Stimulated activated CD4-positive, alpha-beta T cell treated with anti-CD3 and anti-CD28 coated beads, Interleukin-1b, Interleukin-23, amount 100 ng/mL, for 1 hour (primary cell): ENCODE measurements around the gene ATP11A.

ENCODE experiments used
- DNase-seq, 2 donors: peaks; one replicate each; pipeline ENCODE4 v3.0.0-alpha.2; 2020; ENCODE audit warnings: low read depth in 2 of 2

The ATP11A gene

GRCh38 chr13:112689303-112690245 lies at the start of gene ATP11A:
Gene ATP11A, plus strand, starts transcription at chr13:112690038. Its CDS starts 379 bp downstream, at chr13:112690417.
- DNase-seq = peak; percentile 45 to 57

DNA sequence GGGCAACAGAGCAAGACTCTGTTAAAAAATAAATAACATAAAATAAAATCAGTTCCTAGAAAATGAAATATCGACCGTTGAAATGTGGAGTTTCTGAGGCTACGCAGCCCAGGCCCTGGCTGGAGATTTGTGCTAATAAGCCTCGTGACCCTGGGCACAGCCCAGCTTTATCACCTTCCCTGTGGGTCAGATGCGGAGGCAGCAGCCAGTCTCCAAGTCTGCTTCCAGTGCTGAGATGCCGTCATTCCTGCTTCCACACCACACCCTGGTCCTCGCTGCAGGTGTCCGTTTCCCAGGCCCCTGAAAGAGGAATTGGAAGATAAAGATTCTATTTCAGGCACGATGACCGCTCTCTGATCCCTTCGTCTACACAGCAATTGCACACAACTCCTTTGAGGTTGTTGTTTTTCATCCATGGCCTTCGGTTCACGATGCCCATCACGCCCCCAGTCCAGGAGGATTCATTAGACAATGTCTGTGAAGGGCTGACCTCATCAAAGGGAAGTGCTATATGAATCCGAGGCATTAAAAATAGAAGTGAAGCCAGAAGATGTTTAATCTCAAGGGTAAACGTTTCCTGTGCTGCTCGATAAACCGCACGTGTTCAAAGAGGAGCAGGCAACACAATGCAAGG lies 48.3 kb upstream of the ATP11A start:
- DNase-seq = no peak

GRCh38 chr13:112642090-112642460 lies 47.8 kb upstream of the ATP11A start:
- no peak for DNase-seq

DNA sequence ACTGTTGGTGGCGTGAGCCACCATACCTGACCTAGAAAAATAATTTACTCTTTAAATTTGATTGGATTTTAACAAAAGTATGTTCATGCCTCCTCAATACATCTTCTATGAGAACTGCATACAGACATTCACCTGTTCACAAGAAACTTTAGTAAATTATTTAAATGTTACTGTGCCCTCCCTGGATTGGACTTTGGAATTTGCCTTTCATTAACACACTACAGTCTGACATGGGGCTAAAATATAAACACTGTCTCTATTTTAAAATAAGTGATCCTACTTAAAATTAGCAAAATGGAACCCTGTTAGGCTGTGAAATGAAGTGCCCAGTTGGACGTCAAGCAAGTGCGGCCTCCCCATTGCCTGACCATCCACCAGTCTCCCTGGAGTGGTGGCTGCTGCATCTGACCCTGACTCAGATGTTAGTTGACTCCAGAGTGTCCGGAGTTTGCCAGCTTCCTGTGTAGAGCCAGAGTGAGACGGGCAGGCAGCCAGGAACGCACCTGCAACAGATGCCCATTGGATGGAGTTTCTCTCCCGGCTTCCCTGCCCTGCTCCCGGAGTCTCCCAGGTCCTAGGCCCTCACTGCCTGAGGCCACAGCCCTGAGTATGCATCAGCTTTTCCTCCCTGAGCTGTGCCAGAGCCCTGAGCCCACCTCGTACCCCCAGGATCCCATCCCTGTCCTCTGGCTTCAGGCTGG lies 45.9 kb upstream of the ATP11A start:
- DNase-seq = no peak

- no peak for DNase-seq
Measured at GRCh38 chr13:112645327-112645914, 44.4 kb upstream of the ATP11A start.

DNA sequence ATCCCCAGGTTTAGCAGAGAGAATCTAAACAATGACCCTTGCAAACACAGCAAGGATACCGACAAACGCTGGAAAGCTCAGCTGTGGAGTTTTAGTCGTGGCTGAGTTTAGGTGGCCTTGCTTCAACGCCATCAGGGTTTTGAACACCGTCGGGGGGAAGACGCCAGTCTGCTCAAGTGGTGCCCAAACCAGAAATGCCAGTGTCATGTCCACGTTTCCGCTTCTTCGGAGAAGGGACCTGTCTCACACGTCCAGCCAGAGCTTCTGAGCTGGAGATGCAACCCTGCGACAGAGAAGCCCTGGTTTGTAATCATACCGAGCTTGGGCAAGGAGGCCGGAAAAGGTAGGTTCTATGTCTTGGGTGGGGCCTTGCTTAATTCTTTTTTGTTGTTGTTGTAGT lies 42.6 kb upstream of the ATP11A start:
- no peak for DNase-seq

- no peak for DNase-seq
Measured at GRCh38 chr13:112648101-112648500, 41.7 kb upstream of the ATP11A start.

DNA sequence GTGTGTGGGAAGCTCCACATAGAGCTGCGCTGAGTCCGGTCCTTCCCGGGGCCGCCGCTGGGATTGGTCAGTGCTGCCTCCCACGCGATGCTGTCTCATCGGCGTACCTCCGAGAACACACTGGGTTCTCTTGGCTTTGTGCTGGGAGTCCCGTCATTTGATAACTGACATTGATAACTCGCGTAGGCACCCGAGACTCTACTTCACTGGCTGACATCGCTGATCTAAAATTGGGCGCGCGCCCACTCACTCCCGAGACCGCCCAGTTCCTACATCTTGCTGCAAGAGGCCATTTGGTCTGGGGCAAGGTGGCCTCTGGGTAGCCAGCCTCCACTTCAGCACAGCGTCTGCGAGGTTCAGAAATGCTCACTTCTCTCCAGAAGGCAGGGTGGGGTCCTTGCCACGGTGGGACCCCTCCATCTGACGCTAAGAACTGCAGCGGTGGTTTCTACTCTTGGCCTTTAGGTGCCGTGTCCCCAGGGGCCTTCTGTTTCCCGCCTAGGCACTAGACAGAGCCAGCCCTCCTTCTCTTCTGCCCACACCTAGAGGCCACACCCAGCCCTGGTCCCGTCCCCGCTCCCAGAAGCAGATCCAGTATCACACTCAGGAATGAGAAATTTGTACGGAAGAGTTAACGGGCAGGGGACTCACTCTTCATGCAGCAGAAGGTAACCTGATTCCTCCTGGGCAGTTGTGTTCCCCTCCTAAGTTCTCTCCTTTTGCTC lies 40.7 kb upstream of the ATP11A start:
- DNase-seq = no peak

- DNase-seq = no peak
Measured at GRCh38 chr13:112651311-112651710, 38.5 kb upstream of the ATP11A start.

GRCh38 chr13:112651750-112652511 lies 37.9 kb upstream of the ATP11A start:
- DNase-seq = no peak

GRCh38 chr13:112652512-112653070 lies 37.2 kb upstream of the ATP11A start:
- no peak for DNase-seq

DNA sequence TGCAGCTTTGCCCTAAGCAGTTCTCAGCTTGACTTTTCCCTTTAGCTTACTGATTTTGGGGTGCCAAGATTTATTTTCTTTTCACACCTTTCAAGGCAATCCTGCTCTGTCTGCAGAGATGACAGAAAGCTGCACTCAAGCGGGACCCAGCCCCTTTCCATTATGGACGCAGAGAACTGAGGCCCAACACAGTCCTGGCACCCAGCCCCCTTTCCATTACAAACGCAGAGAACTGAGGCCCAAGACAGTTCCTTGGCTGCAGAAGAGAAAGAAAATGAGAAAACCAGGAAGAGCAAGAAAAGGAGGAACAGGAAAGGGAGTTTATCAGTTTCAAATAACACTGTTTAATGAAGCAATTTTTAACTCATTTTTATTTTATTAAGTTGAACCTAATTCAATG lies 36.8 kb upstream of the ATP11A start:
- DNase-seq = no peak

DNA sequence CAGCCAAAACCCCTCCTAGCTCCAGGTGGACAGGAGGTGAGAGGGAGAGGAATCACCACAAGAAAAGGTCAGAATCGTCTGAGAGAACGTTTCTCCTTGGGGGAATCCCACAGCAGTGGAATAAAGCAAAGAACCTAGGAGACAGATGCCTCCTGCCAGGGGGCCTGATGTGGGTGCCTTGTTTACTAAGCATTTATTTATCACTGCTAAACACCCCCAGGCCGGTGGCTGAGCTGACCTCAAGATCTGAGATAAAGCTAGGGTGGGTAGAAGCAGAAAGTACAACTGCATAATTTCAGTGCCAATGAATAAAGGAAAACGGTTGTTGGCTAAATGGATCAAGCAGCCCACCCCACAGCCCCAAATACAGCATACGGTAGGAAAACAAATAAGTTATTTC lies 33.9 kb upstream of the ATP11A start:
- DNase-seq = no peak

- DNase-seq = no peak
Measured at GRCh38 chr13:112657850-112658445, 31.9 kb upstream of the ATP11A start.

GRCh38 chr13:112658808-112659207 lies 31.0 kb upstream of the ATP11A start:
- DNase-seq = no peak

GRCh38 chr13:112661291-112661690 lies 28.5 kb upstream of the ATP11A start:
- DNase-seq = no peak

- DNase-seq = no peak
Measured at GRCh38 chr13:112664501-112665203, 25.2 kb upstream of the ATP11A start.

GRCh38 chr13:112668924-112669323 lies 20.9 kb upstream of the ATP11A start:
- DNase-seq = no peak

- no peak for DNase-seq
Measured at GRCh38 chr13:112669881-112670499, 19.8 kb upstream of the ATP11A start.
